ENCODE results near the gene RBM17. TPM values are rescaled to one million over a fixed set of nuclear protein-coding genes. Genes with fewer than 3 reads are reported as not detected.

Gene RBM17
- total RNA-seq, 1 experiment from 2014 or later, result 129 TPM

GRCh38 chr10:6052247-6053221 is 36.3 kb upstream of the RBM17 start:
- Histone ChIP-seq H3K4me1 (ENCODE audit: control insufficient read depth in 1 of 2, insufficient read depth in 2 of 2, low read length in 2 of 2) (peaks cover 10 to 25% of the 10 kb centered on the region in 2 experiments; a peak in 3 of 4 replicates), H3K9me3 (ENCODE audit: control insufficient read depth in 1 of 2, insufficient read depth in 1 of 2, low read depth in 1 of 2, low read length in 2 of 2) (no peaks in the 10 kb centered on the region), H3K9me2 (ENCODE audit: insufficient read depth) (no peaks in the 10 kb centered on the region), H3K79me2 (ENCODE audit: insufficient read depth, low read length) (no peaks in the 10 kb centered on the region), H3K27ac (ENCODE audit: low read depth, low read length) (no peak overlapping the region), H3K4me2 (ENCODE audit: low read length) (peak overlapping the region; percentile 48), H4K20me1 (ENCODE audit: insufficient read depth) (no peaks in the 10 kb centered on the region), H3K36me3 (ENCODE audit: control insufficient read depth in 1 of 2, insufficient read depth in 2 of 2, low read length in 2 of 2) (no peaks in the 10 kb centered on the region), H3K4me3 (replicated peaks in 1 of 2; ENCODE audit: low read depth in 1 of 2, low read length in 2 of 2) (no peak overlapping the region), H3K27me3 (ENCODE audit: insufficient read depth, low read length) (peaks cover 18% of the 10 kb centered on the region; the same call in 1 of the 2 replicates), H2AFZ (ENCODE audit: low read depth, low read length, poor library complexity, severe bottlenecking) (peak overlapping the region; percentile 69), H3K9ac (ENCODE audit: low read length) (no peak overlapping the region)
- TF ChIP-seq ZNF274 (IDR thresholded peaks at IDR 0.05; ENCODE audit: low read depth, low read length), result no peak
- peak; percentile 80 for TF ChIP-seq EGR1 (IDR thresholded peaks at IDR 0.05; ENCODE audit: low read depth)
- no peak for TF ChIP-seq SRF (IDR thresholded peaks at IDR 0.05; ENCODE audit: low read depth)
- no peak for TF ChIP-seq SIN3A (IDR thresholded peaks at IDR 0.05; ENCODE audit: low read depth)
- no peak for TF ChIP-seq RAD21 (IDR thresholded peaks at IDR 0.05; ENCODE audit: low read depth)
- TF ChIP-seq EZH2phosphoT487 (IDR thresholded peaks at IDR 0.05; ENCODE audit: borderline replicate concordance), result no peak
- peak; percentile 57 for TF ChIP-seq JUND (IDR thresholded peaks at IDR 0.05)
- TF ChIP-seq FOSL1 (IDR thresholded peaks at IDR 0.05; ENCODE audit: low read depth), result peak; percentile 77
- peak; percentile 27; the same call in 1 of the 2 replicates for TF ChIP-seq SP1 (IDR thresholded peaks at IDR 0.05; ENCODE audit: low read depth)
- TF ChIP-seq CEBPB (IDR thresholded peaks at IDR 0.05; ENCODE audit: low read depth), result no peak
- TF ChIP-seq ATF3 (IDR thresholded peaks at IDR 0.05), result no peak
- POLR2A ChIA-PET, result no interaction called here
- ATAC-seq (peak; percentile 66), DNase-seq (ENCODE audit: low read depth, low spot score) (no peak)
- RAD21 ChIA-PET (ENCODE audit: low non-redundant PET in 1 of 2, low total read pairs in 2 of 2, uncharacterized antibody in 2 of 2, unreplicated experiment in 2 of 2), result no interaction called here
- CTCF ChIA-PET, result no interaction called here
- intact Hi-C loops (cut with micrococcal nuclease), result no loop called here
- BruUV-seq (replicated peaks), result no TSS peak

All from HCT116 (cell line).